22Rv1 (cell line): ENCODE data around the gene NUP107.
"Not testable (repeated sequence)": the region's sequence is repeated elsewhere in the genome, so short reads cannot be mapped to it uniquely, and the experiment has no call there.

Source experiments
- H3K27ac ChIP-seq: fragments of 450-650 bp; 2 replicates; pipeline ENCODE4 v1.5.1; 2017
- ZFX ChIP-seq: fragments of 450-650 bp; IDR thresholded peaks from 2 replicates; pipeline ENCODE4 v1.6.1; 2017; ENCODE audit warnings: antibody characterized with exemption, borderline replicate concordance
- TF ChIP-seq, protein P1 (sequence below): fragments of 450-650 bp; IDR thresholded peaks from 2 replicates; pipeline ENCODE4 v1.5.1; 2017; ENCODE audit warnings: mild to moderate bottlenecking

The NUP107 gene

GRCh38 chr12:68686595-68687521 is at the start of gene NUP107:
NUP107 (plus strand) TSS chr12:68686978; CDS start chr12:68687066, 88 bp downstream.
- no peak for TF ChIP-seq ZFX
- TF ChIP-seq, protein P1, sequence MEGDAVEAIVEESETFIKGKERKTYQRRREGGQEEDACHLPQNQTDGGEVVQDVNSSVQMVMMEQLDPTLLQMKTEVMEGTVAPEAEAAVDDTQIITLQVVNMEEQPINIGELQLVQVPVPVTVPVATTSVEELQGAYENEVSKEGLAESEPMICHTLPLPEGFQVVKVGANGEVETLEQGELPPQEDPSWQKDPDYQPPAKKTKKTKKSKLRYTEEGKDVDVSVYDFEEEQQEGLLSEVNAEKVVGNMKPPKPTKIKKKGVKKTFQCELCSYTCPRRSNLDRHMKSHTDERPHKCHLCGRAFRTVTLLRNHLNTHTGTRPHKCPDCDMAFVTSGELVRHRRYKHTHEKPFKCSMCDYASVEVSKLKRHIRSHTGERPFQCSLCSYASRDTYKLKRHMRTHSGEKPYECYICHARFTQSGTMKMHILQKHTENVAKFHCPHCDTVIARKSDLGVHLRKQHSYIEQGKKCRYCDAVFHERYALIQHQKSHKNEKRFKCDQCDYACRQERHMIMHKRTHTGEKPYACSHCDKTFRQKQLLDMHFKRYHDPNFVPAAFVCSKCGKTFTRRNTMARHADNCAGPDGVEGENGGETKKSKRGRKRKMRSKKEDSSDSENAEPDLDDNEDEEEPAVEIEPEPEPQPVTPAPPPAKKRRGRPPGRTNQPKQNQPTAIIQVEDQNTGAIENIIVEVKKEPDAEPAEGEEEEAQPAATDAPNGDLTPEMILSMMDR, result 0 out of 2 replicates have a peak, but pooled peaks have one; percentile 8
- peak within 1 kb of the TSS; percentile 84 for H3K27ac ChIP-seq

- not testable (repeated sequence) for H3K27ac ChIP-seq
These were observed 49.3 kb upstream of the NUP107 start for GRCh38 chr12:68637439-68637838.

DNA sequence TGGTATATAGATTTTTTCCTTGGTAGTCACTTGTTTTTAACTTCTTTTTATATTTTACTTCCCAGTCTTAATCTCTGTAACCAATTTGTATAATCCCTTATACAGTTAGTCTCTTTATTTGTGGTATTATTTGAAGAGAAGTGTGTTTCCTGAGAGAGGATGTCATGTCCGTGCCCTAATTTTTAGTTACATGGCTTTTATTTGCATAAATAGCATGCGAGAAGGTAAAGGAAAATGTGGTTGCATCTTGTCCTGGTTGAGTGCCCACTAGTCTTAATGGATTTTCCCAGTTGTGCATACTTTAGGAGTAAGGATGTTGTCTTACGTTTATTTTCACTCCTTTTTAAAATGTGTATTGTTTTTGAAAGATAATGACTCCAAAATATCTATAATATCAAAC is 48.6 kb upstream of the NUP107 start:
- H3K27ac ChIP-seq, result no peak overlapping the region
- TF ChIP-seq ZFX, result no peak
- TF ChIP-seq, protein P1, result no peak

DNA sequence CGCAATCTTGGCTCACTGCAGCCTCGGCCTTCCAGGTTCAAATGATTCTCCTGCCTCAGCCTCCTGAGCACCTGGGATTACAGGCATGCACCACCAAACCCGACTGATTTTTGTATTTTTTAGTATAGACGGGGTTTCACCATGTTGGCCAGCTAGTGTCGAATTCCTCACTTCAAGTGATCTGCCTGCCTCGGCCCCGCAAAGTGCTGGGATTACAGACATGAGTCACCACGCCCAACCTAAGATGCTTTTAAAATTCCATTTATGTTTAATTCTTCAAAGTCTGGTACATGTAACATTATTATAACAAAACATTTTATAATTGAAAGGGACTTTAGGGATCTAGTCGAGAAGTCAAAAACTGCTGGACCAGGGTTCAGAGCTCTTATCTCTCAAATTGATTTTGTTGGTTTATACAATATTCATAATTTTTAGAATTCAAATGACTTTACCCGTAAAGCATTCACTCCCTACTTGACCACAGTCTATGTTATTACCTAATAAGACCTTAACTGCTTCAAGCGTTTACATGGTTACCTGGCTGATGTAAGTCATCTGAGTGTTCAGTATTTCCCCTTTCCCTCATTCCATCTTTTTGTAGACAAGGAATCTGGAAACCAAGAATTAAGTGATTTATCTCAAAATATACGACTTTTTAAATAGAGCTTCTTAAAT is 47.9 kb upstream of the NUP107 start:
- no peak overlapping the region for H3K27ac ChIP-seq

GRCh38 chr12:68639396-68639767 is 47.4 kb upstream of the NUP107 start:
- no peak overlapping the region for H3K27ac ChIP-seq
- TF ChIP-seq, protein P1, result no peak
- TF ChIP-seq ZFX, result no peak

More for the DNA sequence above, 47.9 kb upstream of the NUP107 start:
- TF ChIP-seq ZFX, result no peak
- TF ChIP-seq, protein P1, result no peak

- no peak overlapping the region for H3K27ac ChIP-seq
- no peak for TF ChIP-seq ZFX
- TF ChIP-seq, protein P1, result no peak
These were observed 45.6 kb upstream of the NUP107 start for GRCh38 chr12:68641138-68641537.

GRCh38 chr12:68646484-68646883 is 40.3 kb upstream of the NUP107 start:
- H3K27ac ChIP-seq, result no peak overlapping the region
- TF ChIP-seq, protein P1, result no peak
- TF ChIP-seq ZFX, result no peak
